NCI-H345 treated with DMSO at 0.1 percent for 48 hours (cell line): ENCODE results near the gene CFAP70.
"Not testable (repeated sequence)": the region's sequence is repeated elsewhere in the genome, so short reads cannot be mapped to it uniquely, and the experiment has no call there.

Source experiments
- DNase-seq: peaks from one replicate; lab custom pipeline; 2025; ENCODE audit not compliant: unreplicated experiment; lab: John Stamatoyannopoulos, UW

The CFAP70 gene

GRCh38 chr10:73258612-73259011, 100.1 kb downstream of the CFAP70 start:
- not testable (repeated sequence) for DNase-seq

GRCh38 chr10:73253225-73253555, 105.5 kb downstream of the CFAP70 start:
- no peak for DNase-seq

- DNase-seq = peak; percentile 85
Observed at GRCh38 chr10:73252445-73253224, 106.0 kb downstream of the CFAP70 start, which contains the start of gene MRPS16. Gene MRPS16, minus strand, starts transcription at chr10:73252644. Its CDS starts 162 bp downstream, at chr10:73252482.

GRCh38 chr10:73251683-73252444, 106.8 kb downstream of the CFAP70 start:
- no peak for DNase-seq

GRCh38 chr10:73248259-73248724, 110.4 kb downstream of the CFAP70 start:
- DNase-seq = no peak

GRCh38 chr10:73247509-73248258, 111.0 kb downstream of the CFAP70 start:
- DNase-seq = no peak

- DNase-seq = peak; percentile 75
Observed at GRCh38 chr10:73246646-73247508, 111.8 kb downstream of the CFAP70 start, which contains the start of gene DNAJC9. Gene DNAJC9, minus strand, starts transcription at chr10:73247255. Its CDS starts 66 bp downstream, at chr10:73247189.

GRCh38 chr10:73246322-73246645, 112.4 kb downstream of the CFAP70 start:
- DNase-seq = no peak

- no peak for DNase-seq
Observed at GRCh38 chr10:73244866-73245477, 113.7 kb downstream of the CFAP70 start.

GRCh38 chr10:73239908-73240307, 118.8 kb downstream of the CFAP70 start:
- DNase-seq = no peak

GRCh38 chr10:73238990-73239566, 119.6 kb downstream of the CFAP70 start:
- DNase-seq = no peak

- no peak for DNase-seq
Observed at GRCh38 chr10:73234695-73235094, 124.0 kb downstream of the CFAP70 start.

- DNase-seq = no peak
Observed at GRCh38 chr10:73233883-73234282, 124.8 kb downstream of the CFAP70 start.

- DNase-seq = no peak
Observed at GRCh38 chr10:73232887-73233286, 125.8 kb downstream of the CFAP70 start.

GRCh38 chr10:73229567-73229966, 129.1 kb downstream of the CFAP70 start:
- no peak for DNase-seq

GRCh38 chr10:73228247-73228646, 130.4 kb downstream of the CFAP70 start:
- DNase-seq = no peak

GRCh38 chr10:73226663-73227062, 132.0 kb downstream of the CFAP70 start:
- DNase-seq = no peak

- no peak for DNase-seq
Observed at GRCh38 chr10:73225518-73225917, 133.1 kb downstream of the CFAP70 start.

GRCh38 chr10:73220989-73221388, 137.7 kb downstream of the CFAP70 start:
- DNase-seq = no peak

- DNase-seq = no peak
Observed at GRCh38 chr10:73219384-73219783, 139.3 kb downstream of the CFAP70 start.
